Stomach (tissue), 4 donors: ENCODE data around the gene MIPOL1.

Experiments
- EP300 ChIP-seq: sonication (generic); formaldehyde crosslinking; IDR thresholded peaks from one replicate; pipeline ENCODE4 v1.6.1; 2017; ENCODE audit warnings: antibody characterized with exemption
- POLR2A ChIP-seq, 4 donors: fragments of 450-650 bp; IDR thresholded peaks; one replicate each; pipeline ENCODE4 v1.6.1; 2016; ENCODE audit warnings: antibody characterized with exemption in 4 of 4, control low read depth in 2 of 4, mild to moderate bottlenecking in 1 of 4, moderate library complexity in 1 of 4
- POLR2AphosphoS5 ChIP-seq, 3 donors: sonication (generic); formaldehyde crosslinking; IDR thresholded peaks; one replicate each; pipeline ENCODE4 v1.6.1; 2016; ENCODE audit warnings: antibody characterized with exemption in 3 of 3
- TF ChIP-seq, protein P1 (sequence below), 7 experiments: fragments of 450-650 bp in 4 of 7; fragments of 200-600 bp in 3 of 7; sonication (generic) in 3 of 7; IDR thresholded peaks; one replicate each; pipeline ENCODE4 v1.5.1; 2016 to 2019; ENCODE audit warnings: antibody characterized with exemption in 7 of 7, control low read depth in 2 of 7, mild to moderate bottlenecking in 1 of 7

- TF ChIP-seq EP300: no peak
- TF ChIP-seq, protein P1, sequence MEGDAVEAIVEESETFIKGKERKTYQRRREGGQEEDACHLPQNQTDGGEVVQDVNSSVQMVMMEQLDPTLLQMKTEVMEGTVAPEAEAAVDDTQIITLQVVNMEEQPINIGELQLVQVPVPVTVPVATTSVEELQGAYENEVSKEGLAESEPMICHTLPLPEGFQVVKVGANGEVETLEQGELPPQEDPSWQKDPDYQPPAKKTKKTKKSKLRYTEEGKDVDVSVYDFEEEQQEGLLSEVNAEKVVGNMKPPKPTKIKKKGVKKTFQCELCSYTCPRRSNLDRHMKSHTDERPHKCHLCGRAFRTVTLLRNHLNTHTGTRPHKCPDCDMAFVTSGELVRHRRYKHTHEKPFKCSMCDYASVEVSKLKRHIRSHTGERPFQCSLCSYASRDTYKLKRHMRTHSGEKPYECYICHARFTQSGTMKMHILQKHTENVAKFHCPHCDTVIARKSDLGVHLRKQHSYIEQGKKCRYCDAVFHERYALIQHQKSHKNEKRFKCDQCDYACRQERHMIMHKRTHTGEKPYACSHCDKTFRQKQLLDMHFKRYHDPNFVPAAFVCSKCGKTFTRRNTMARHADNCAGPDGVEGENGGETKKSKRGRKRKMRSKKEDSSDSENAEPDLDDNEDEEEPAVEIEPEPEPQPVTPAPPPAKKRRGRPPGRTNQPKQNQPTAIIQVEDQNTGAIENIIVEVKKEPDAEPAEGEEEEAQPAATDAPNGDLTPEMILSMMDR (IDR thresholded peaks at IDR 0.05): no peak
- TF ChIP-seq POLR2AphosphoS5 (IDR thresholded peaks at IDR 0.05): no peak
- TF ChIP-seq POLR2A (IDR thresholded peaks at IDR 0.05): no peak
Observed at GRCh38 chr14:37480446-37481290, 282.9 kb downstream of the MIPOL1 start.
